ENCODE data around the gene RNF169. TPM values are rescaled to one million over a fixed set of nuclear protein-coding genes. Genes with fewer than 3 reads are reported as not detected.

RNF169 gene
- total and polyA plus RNA-seq, 2 of the 13 experiments (the other 11 are each of a cell fraction or from before 2014, with no cell fraction given) = 5.3 to 14.2 TPM

DNA sequence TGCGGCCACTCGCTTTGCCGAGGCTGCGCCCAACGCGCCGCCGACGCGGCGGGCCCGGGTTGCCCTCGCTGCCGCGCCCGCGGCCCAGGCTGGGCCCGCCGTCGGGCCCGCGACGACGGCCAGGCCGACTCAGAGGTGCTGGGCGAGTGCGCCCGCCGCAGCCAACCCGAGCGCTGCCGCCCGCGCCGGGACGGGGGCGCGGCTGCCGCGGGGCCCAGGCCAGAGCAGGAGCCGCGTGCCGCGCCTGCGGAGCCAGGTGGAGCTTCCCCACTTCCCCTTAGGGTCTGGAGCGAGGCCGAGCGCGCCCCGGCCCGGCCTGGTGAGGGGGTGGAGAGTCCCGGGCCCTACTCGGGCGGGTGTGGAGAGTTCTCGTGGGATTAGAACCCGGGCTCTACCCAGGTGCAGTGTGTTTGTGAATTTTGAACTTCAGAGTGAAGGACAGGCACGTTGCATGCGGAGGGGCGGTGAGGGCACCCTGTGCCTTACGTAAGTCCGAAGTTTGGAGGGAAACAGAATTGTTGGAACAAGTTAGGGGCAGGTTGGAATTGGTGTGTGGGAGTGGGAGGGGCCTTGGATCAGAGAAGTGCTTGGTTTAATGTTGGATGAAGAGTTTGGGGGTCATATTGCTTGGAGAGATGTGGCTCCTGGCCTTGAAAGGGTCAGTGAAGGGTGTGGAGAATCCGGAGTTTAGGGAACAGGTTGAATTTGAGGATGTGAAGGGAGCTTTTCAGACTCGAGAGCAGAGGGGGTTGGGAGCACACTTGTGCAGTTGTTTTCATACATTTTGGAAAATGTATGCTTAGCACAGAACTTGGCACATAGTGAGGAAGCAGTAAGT lies 697 bp downstream of the RNF169 start (continued):
- TF ChIP-seq, protein P1, sequence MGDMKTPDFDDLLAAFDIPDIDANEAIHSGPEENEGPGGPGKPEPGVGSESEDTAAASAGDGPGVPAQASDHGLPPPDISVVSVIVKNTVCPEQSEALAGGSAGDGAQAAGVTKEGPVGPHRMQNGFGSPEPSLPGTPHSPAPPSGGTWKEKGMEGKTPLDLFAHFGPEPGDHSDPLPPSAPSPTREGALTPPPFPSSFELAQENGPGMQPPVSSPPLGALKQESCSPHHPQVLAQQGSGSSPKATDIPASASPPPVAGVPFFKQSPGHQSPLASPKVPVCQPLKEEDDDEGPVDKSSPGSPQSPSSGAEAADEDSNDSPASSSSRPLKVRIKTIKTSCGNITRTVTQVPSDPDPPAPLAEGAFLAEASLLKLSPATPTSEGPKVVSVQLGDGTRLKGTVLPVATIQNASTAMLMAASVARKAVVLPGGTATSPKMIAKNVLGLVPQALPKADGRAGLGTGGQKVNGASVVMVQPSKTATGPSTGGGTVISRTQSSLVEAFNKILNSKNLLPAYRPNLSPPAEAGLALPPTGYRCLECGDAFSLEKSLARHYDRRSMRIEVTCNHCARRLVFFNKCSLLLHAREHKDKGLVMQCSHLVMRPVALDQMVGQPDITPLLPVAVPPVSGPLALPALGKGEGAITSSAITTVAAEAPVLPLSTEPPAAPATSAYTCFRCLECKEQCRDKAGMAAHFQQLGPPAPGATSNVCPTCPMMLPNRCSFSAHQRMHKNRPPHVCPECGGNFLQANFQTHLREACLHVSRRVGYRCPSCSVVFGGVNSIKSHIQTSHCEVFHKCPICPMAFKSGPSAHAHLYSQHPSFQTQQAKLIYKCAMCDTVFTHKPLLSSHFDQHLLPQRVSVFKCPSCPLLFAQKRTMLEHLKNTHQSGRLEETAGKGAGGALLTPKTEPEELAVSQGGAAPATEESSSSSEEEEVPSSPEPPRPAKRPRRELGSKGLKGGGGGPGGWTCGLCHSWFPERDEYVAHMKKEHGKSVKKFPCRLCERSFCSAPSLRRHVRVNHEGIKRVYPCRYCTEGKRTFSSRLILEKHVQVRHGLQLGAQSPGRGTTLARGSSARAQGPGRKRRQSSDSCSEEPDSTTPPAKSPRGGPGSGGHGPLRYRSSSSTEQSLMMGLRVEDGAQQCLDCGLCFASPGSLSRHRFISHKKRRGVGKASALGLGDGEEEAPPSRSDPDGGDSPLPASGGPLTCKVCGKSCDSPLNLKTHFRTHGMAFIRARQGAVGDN (CRISPR knock-in tag; IDR thresholded peaks at IDR 0.05) = peak; percentile 92
- 0 out of 2 replicates have a peak, but pooled peaks have one; percentile 46 for TF ChIP-seq SSRP1 (CRISPR knock-in tag; IDR thresholded peaks at IDR 0.05)
- TF ChIP-seq TARDBP (CRISPR knock-in tag; IDR thresholded peaks at IDR 0.05) = 0 out of 2 replicates have a peak, but pooled peaks have one; percentile 49
- TF ChIP-seq, protein P2, sequence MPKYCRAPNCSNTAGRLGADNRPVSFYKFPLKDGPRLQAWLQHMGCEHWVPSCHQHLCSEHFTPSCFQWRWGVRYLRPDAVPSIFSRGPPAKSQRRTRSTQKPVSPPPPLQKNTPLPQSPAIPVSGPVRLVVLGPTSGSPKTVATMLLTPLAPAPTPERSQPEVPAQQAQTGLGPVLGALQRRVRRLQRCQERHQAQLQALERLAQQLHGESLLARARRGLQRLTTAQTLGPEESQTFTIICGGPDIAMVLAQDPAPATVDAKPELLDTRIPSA (CRISPR knock-in tag; IDR thresholded peaks at IDR 0.05; ENCODE audit: borderline replicate concordance) = no peak
- TF ChIP-seq, protein P3, sequence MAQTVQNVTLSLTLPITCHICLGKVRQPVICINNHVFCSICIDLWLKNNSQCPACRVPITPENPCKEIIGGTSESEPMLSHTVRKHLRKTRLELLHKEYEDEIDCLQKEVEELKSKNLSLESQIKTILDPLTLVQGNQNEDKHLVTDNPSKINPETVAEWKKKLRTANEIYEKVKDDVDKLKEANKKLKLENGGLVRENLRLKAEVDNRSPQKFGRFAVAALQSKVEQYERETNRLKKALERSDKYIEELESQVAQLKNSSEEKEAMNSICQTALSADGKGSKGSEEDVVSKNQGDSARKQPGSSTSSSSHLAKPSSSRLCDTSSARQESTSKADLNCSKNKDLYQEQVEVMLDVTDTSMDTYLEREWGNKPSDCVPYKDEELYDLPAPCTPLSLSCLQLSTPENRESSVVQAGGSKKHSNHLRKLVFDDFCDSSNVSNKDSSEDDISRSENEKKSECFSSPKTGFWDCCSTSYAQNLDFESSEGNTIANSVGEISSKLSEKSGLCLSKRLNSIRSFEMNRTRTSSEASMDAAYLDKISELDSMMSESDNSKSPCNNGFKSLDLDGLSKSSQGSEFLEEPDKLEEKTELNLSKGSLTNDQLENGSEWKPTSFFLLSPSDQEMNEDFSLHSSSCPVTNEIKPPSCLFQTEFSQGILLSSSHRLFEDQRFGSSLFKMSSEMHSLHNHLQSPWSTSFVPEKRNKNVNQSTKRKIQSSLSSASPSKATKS (CRISPR knock-in tag; IDR thresholded peaks at IDR 0.05) = no peak
- TF ChIP-seq RXRA (CRISPR knock-in tag; IDR thresholded peaks at IDR 0.05) = peak; percentile 39; the same call in 1 of the 2 replicates
- TF ChIP-seq, protein P4, sequence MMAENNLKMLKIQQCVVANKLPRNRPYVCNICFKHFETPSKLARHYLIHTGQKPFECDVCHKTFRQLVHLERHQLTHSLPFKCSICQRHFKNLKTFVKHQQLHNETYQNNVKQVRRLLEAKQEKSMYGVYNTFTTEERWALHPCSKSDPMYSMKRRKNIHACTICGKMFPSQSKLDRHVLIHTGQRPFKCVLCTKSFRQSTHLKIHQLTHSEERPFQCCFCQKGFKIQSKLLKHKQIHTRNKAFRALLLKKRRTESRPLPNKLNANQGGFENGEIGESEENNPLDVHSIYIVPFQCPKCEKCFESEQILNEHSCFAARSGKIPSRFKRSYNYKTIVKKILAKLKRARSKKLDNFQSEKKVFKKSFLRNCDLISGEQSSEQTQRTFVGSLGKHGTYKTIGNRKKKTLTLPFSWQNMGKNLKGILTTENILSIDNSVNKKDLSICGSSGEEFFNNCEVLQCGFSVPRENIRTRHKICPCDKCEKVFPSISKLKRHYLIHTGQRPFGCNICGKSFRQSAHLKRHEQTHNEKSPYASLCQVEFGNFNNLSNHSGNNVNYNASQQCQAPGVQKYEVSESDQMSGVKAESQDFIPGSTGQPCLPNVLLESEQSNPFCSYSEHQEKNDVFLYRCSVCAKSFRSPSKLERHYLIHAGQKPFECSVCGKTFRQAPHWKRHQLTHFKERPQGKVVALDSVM (CRISPR knock-in tag; IDR thresholded peaks at IDR 0.05) = no peak
- TF ChIP-seq POLR2A (IDR thresholded peaks at IDR 0.05; ENCODE audit: insufficient read depth in 1 of 2, low read depth in 2 of 2, low read length in 2 of 2) = peak; percentile 37 to 47; a peak in 2 of 4 replicates
- TF ChIP-seq, protein P5, sequence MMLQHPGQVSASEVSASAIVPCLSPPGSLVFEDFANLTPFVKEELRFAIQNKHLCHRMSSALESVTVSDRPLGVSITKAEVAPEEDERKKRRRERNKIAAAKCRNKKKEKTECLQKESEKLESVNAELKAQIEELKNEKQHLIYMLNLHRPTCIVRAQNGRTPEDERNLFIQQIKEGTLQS (CRISPR knock-in tag; IDR thresholded peaks at IDR 0.05) = 0 out of 2 replicates have a peak, but pooled peaks have one; percentile 11
- peak; percentile 84 for TF ChIP-seq ZNF235 (CRISPR knock-in tag; IDR thresholded peaks at IDR 0.05; ENCODE audit: borderline replicate concordance)
- TF ChIP-seq, protein P6, sequence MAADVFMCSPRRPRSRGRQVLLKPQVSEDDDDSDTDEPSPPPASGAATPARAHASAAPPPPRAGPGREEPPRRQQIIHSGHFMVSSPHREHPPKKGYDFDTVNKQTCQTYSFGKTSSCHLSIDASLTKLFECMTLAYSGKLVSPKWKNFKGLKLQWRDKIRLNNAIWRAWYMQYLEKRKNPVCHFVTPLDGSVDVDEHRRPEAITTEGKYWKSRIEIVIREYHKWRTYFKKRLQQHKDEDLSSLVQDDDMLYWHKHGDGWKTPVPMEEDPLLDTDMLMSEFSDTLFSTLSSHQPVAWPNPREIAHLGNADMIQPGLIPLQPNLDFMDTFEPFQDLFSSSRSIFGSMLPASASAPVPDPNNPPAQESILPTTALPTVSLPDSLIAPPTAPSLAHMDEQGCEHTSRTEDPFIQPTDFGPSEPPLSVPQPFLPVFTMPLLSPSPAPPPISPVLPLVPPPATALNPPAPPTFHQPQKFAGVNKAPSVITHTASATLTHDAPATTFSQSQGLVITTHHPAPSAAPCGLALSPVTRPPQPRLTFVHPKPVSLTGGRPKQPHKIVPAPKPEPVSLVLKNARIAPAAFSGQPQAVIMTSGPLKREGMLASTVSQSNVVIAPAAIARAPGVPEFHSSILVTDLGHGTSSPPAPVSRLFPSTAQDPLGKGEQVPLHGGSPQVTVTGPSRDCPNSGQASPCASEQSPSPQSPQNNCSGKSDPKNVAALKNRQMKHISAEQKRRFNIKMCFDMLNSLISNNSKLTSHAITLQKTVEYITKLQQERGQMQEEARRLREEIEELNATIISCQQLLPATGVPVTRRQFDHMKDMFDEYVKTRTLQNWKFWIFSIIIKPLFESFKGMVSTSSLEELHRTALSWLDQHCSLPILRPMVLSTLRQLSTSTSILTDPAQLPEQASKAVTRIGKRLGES (CRISPR knock-in tag; IDR thresholded peaks at IDR 0.05; ENCODE audit: borderline replicate concordance) = 0 out of 2 replicates have a peak, but pooled peaks have one; percentile 12
- no peak for TF ChIP-seq ZNF101 (CRISPR knock-in tag; IDR thresholded peaks at IDR 0.05; ENCODE audit: borderline replicate concordance, low read depth)
- TF ChIP-seq SP5 (CRISPR knock-in tag; IDR thresholded peaks at IDR 0.05; ENCODE audit: borderline replicate concordance, low read depth) = peak; percentile 32; the same call in 1 of the 2 replicates
- TF ChIP-seq THAP11 (CRISPR knock-in tag; IDR thresholded peaks at IDR 0.05) = 0 out of 2 replicates have a peak, but pooled peaks have one; percentile 21
- no peak for TF ChIP-seq ZNF572 (CRISPR knock-in tag; IDR thresholded peaks at IDR 0.05)

All from HepG2 (cell line).